ENCODE results near the gene ZMYND8.

DNA sequence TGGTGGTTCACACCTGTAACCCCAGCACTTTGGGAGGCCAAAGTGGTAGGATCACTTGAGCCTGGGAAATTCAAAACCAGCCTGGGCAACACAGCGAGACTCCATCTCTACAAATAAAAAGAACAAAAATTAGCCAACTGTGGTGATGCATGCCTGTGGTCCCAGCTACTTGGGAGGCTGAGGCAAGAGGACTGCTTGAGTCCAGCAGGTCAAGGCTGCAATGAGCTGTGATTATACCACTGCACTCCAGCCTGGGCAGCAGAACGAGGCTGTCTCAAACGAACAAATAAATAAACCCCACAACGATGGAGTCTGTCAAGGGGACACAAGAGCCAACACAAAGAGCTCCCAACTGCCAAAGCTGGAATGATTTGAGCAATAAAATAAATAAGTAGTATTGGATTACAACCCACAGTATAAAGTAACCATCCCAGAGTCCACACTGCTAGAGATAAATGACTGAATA lies 13.5 kb downstream of the ZMYND8 start:
- TF ChIP-seq, protein P1, sequence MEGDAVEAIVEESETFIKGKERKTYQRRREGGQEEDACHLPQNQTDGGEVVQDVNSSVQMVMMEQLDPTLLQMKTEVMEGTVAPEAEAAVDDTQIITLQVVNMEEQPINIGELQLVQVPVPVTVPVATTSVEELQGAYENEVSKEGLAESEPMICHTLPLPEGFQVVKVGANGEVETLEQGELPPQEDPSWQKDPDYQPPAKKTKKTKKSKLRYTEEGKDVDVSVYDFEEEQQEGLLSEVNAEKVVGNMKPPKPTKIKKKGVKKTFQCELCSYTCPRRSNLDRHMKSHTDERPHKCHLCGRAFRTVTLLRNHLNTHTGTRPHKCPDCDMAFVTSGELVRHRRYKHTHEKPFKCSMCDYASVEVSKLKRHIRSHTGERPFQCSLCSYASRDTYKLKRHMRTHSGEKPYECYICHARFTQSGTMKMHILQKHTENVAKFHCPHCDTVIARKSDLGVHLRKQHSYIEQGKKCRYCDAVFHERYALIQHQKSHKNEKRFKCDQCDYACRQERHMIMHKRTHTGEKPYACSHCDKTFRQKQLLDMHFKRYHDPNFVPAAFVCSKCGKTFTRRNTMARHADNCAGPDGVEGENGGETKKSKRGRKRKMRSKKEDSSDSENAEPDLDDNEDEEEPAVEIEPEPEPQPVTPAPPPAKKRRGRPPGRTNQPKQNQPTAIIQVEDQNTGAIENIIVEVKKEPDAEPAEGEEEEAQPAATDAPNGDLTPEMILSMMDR (IDR thresholded peaks at IDR 0.05; ENCODE audit: extremely low read depth in 1 of 2, insufficient read depth in 1 of 2, low read depth in 1 of 2, low read length in 2 of 2), result no peak
- TF ChIP-seq POLR2AphosphoS5 (IDR thresholded peaks at IDR 0.05; ENCODE audit: insufficient read depth, low read depth, low read length) (no peak), POLR2A (IDR thresholded peaks at IDR 0.05; ENCODE audit: low read depth, low read length) (no peak), EZH2 (IDR thresholded peaks at IDR 0.05; ENCODE audit: borderline replicate concordance, low read depth, low read length, severe bottlenecking) (no peak), MAX (IDR thresholded peaks at IDR 0.05; ENCODE audit: insufficient read depth, insufficient read length) (no peak)

Data from endothelial cell of umbilical vein (primary cell).